Left lung (tissue), 10 donors: ENCODE measurements around the gene GRB10. TPM values are rescaled to one million over a fixed set of nuclear protein-coding genes. Genes with fewer than 3 reads are reported as not detected.

Experiments used
- ATAC-seq: fragments of 200-7000 bp; cut with Tn5 transposase; one replicate; pipeline ENCODE4 v1.9.1; 2020; ENCODE audit warnings: moderate library complexity
- DNase-seq, 4 donors: peaks; one replicate each; pipeline ENCODE4 v3.0.0-alpha.2; 2013 to 2020
- H3K27ac ChIP-seq, 2 donors: fragments of 200-600 bp; sonication (generic) in 1 of 2; one replicate each; pipeline versions ENCODE4 v1.5.0 to v1.8.0; 2020 to 2021
- H3K27me3 ChIP-seq, 2 donors: fragments of 200-600 bp; sonication (generic) in 1 of 2; one replicate each; pipeline versions ENCODE4 v1.5.0 to v1.8.0; 2020 to 2021
- H3K36me3 ChIP-seq, 2 donors: fragments of 200-600 bp; sonication (generic) in 1 of 2; one replicate each; pipeline versions ENCODE4 v1.5.0 to v1.8.0; 2020 to 2021
- H3K4me1 ChIP-seq, 2 donors: fragments of 200-600 bp; one replicate each; pipeline ENCODE4 v1.8.0; 2021
- H3K4me3 ChIP-seq, 2 donors: fragments of 200-600 bp; sonication (generic) in 1 of 2; one replicate each; pipeline versions ENCODE4 v1.5.0 to v1.8.0; 2020 to 2021; ENCODE audit warnings: mild to moderate bottlenecking in 1 of 2
- H3K9me3 ChIP-seq, 2 donors: fragments of 200-600 bp; sonication (generic) in 1 of 2; one replicate each; pipeline versions ENCODE4 v1.5.0 to v1.8.0; 2020 to 2021
- CTCF ChIP-seq, 2 donors: fragments of 200-600 bp; sonication (generic) in 1 of 2; IDR thresholded peaks; one replicate each; pipeline versions ENCODE4 v1.5.0 to v1.8.0; 2021; ENCODE audit warnings: antibody characterized with exemption in 2 of 2
- intact Hi-C, 2 donors: fragments of 100-400 bp; cut with DNase I; formaldehyde crosslinking; loops; one replicate each; pipeline versions ENCODE4 v1.11.2 to v1.14.2; 2022
- polyA plus RNA-seq, 6 donors: library from polyadenylated mRNA; unstranded; fragments of 120-200 nt; gene quantifications; one replicate each; pipeline ENCODE4 v1.2.1, GENCODE V29; 2013; ENCODE audit not compliant: insufficient read length in 6 of 6
- total RNA-seq, 2 donors: library from RNA; stranded (reverse); fragmentation: NEBNext Ultra II Directional; extraction: Animal tissue kit (Norgen Biotek cat#: 25700); gene quantifications; one replicate each; pipeline ENCODE4 v1.2.1, GENCODE V29; 2021
- donor health status: DM: no; HTN: yes; CAD: no.
- donor health status: DM: no; HTN: no; CAD: no.

Gene GRB10
- total and polyA plus RNA-seq, 8 donors, result 38.8 to 58.3 (median 45.0) TPM

- DNase-seq, result no peak
- Histone ChIP-seq H3K27ac (no peak overlapping the region), H3K36me3 (peaks cover 0 to 15% of the 10 kb centered on the region in 2 donors), H3K4me1 (no peaks in the 10 kb centered on the region), H3K9me3 (no peaks in the 10 kb centered on the region), H3K27me3 (no peaks in the 10 kb centered on the region), H3K4me3 (no peak overlapping the region)
- TF ChIP-seq CTCF (IDR thresholded peaks at IDR 0.05), result no peak
- intact Hi-C loops, result no loop called here
- ATAC-seq, result no peak
Measured at GRCh38 chr7:50748472-50748871, 34.2 kb downstream of the GRB10 start.

- H3K27ac ChIP-seq, result no peak overlapping the region
- no peak for TF ChIP-seq CTCF (IDR thresholded peaks at IDR 0.05)
- no peak overlapping the region for H3K4me3 ChIP-seq
- ATAC-seq (no peak), DNase-seq (no peak)
- no peaks in the 10 kb centered on the region for H3K9me3 ChIP-seq
- intact Hi-C loops, result no loop called here
- peaks cover 0 to 13% of the 10 kb centered on the region in 2 donors for H3K36me3 ChIP-seq
- H3K4me1 ChIP-seq, result peaks cover 0 to 1% of the 10 kb centered on the region in 2 donors
- H3K27me3 ChIP-seq, result no peaks in the 10 kb centered on the region
Measured at GRCh38 chr7:50745835-50746234, 36.9 kb downstream of the GRB10 start.

- intact Hi-C loops, result no loop called here
- no peaks in the 10 kb centered on the region for H3K27me3 ChIP-seq
- TF ChIP-seq CTCF (IDR thresholded peaks at IDR 0.05), result no peak
- no peak overlapping the region for H3K4me3 ChIP-seq
- no peaks in the 10 kb centered on the region for H3K9me3 ChIP-seq
- ATAC-seq (no peak), DNase-seq (no peak)
- no peak overlapping the region for H3K27ac ChIP-seq
- peaks cover 0 to 6% of the 10 kb centered on the region in 2 donors for H3K4me1 ChIP-seq
- peaks cover 0 to 13% of the 10 kb centered on the region in 2 donors for H3K36me3 ChIP-seq
Measured at GRCh38 chr7:50745336-50745735, 37.4 kb downstream of the GRB10 start.

GRCh38 chr7:50743893-50744292 lies 38.8 kb downstream of the GRB10 start:
- intact Hi-C loops, result no loop called here
- DNase-seq (no peak), ATAC-seq (no peak)
- Histone ChIP-seq H3K36me3 (peaks cover 0 to 13% of the 10 kb centered on the region in 2 donors), H3K4me3 (no peak overlapping the region), H3K9me3 (no peaks in the 10 kb centered on the region), H3K27me3 (no peaks in the 10 kb centered on the region), H3K4me1 (peaks cover 8 to 20% of the 10 kb centered on the region in 2 donors), H3K27ac (no peak overlapping the region)
- no peak for TF ChIP-seq CTCF (IDR thresholded peaks at IDR 0.05)

GRCh38 chr7:50743016-50743415 lies 39.7 kb downstream of the GRB10 start:
- ATAC-seq, result no peak
- H3K27me3 ChIP-seq, result no peaks in the 10 kb centered on the region
- no peak overlapping the region for H3K4me3 ChIP-seq
- no peak for DNase-seq
- no peak for TF ChIP-seq CTCF (IDR thresholded peaks at IDR 0.05)
- intact Hi-C loops, result no loop called here
- peaks cover 0 to 11% of the 10 kb centered on the region in 2 donors for H3K36me3 ChIP-seq
- no peaks in the 10 kb centered on the region for H3K9me3 ChIP-seq
- H3K4me1 ChIP-seq, result peaks cover 8 to 25% of the 10 kb centered on the region in 2 donors
- no peak overlapping the region for H3K27ac ChIP-seq
